Body of pancreas (tissue), 4 donors: ENCODE results near the gene TOX3. TPM values are rescaled to one million over a fixed set of nuclear protein-coding genes. Genes with fewer than 3 reads are reported as not detected.

Experiments used
- ATAC-seq: fragments of 150-250 bp; one replicate; pipeline ENCODE4 v1.9.1; 2016
- DNase-seq, 4 donors: peaks; one replicate each; pipeline ENCODE4 v3.0.0-alpha.2; 2019
- H3K27ac ChIP-seq, 4 donors: fragments of 200-600 bp; sonication (generic); 1 replicate in 3 of 4; 2 replicates in 1 of 4; pipeline versions ENCODE4 v1.5.1 to v1.6.1; 2016 to 2019; ENCODE audit warnings: mild to moderate bottlenecking in 1 of 4, mixed read lengths in 1 of 4, moderate library complexity in 1 of 4
- H3K27me3 ChIP-seq, 2 donors: fragments of 200-600 bp; sonication (generic); one replicate each; pipeline ENCODE4 v1.6.0; 2016; ENCODE audit warnings: mild to moderate bottlenecking in 1 of 2
- H3K36me3 ChIP-seq, 2 donors: fragments of 200-600 bp; sonication (generic); replicated peaks in 1 of 2; 2 replicates each; pipeline ENCODE4 v1.5.1; 2016; ENCODE audit warnings: low read depth in 2 of 2; ENCODE audit not compliant: insufficient read depth in 1 of 2
- H3K4me1 ChIP-seq: fragments of 200-600 bp; sonication (generic); one replicate; pipeline ENCODE4 v1.6.0; 2016
- H3K4me3 ChIP-seq, 2 donors: fragments of 200-600 bp; sonication (generic); 1 replicate in 1 of 2; 2 replicates in 1 of 2; pipeline ENCODE4 v1.5.1; 2016 to 2019
- H3K9me3 ChIP-seq, 3 donors: fragments of 200-600 bp; sonication (generic); 1 replicate in 2 of 3; 2 replicates in 1 of 3; pipeline ENCODE4 v1.5.1; 2016
- CTCF ChIP-seq, 7 experiments: fragments of 450-650 bp in 4 of 7; fragments of 200-600 bp in 3 of 7; sonication (generic) in 3 of 7; IDR thresholded peaks; one replicate each; pipeline ENCODE4 v1.5.1; 2016 to 2019; ENCODE audit warnings: antibody characterized with exemption in 7 of 7
- POLR2A ChIP-seq, 3 donors: fragments of 450-650 bp; IDR thresholded peaks; one replicate each; pipeline ENCODE4 v1.6.1; 2016; ENCODE audit warnings: antibody characterized with exemption in 3 of 3, mild to moderate bottlenecking in 2 of 3
- WGBS, 2 donors: methylation state at CpG; one replicate each; pipeline ENCODE4 v1.1.5; 2017; 5-methylcytosine and 5-hydroxymethylcytosine counted together
- intact Hi-C: fragments of 100-400 bp; cut with DNase I; formaldehyde crosslinking; loops from one replicate; pipeline ENCODE4 v1.15.1; 2023
- total RNA-seq, 2 donors: library from RNA; depleted of rRNA; stranded (reverse); fragments of >200 nt; gene quantifications; one replicate each; pipeline ENCODE4 v1.1.0, GENCODE V29; 2016

TOX3 gene
- total RNA-seq, 2 donors from 2014 or later: 1.3 to 5.2 TPM

GRCh38 chr16:52450241-52450640, 96.7 kb downstream of the TOX3 start:
- DNase-seq: no peak
- no peaks in the 10 kb centered on the region for H3K27me3 ChIP-seq
- no peak overlapping the region for H3K27ac ChIP-seq
- no peak for TF ChIP-seq POLR2A (IDR thresholded peaks at IDR 0.05)
- TF ChIP-seq CTCF (IDR thresholded peaks at IDR 0.05): no peak
- no peaks in the 10 kb centered on the region for H3K4me1 ChIP-seq
- H3K4me3 ChIP-seq: no peak overlapping the region
- H3K36me3 ChIP-seq: no peaks in the 10 kb centered on the region
- intact Hi-C loops: no loop called here
- WGBS, 2 donors: 93 to 97% methylated on average over 7 of the region's 7 CpGs
- ATAC-seq: no peak
- no peaks in the 10 kb centered on the region for H3K9me3 ChIP-seq

DNA sequence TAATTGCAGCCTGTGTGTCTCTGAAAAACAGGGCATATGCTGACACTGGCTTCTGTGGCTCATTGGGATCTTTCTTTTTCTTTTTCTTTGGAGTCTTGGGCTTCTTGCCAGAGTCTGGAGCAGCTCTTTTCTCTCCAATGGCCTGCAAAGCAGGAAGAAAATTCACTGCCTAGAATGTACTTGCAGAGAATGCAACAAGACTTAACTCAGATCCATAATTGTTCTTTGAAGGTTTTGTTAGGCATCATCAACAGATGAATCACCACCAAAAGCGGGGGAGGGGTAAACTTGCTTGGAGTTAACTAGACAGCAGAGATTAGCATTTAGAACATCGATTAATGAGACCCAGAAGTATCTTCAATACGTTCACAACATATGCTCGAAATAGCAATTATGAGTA, 100.9 kb downstream of the TOX3 start:
- Histone ChIP-seq H3K9me3 (no peaks in the 10 kb centered on the region), H3K36me3 (no peaks in the 10 kb centered on the region), H3K27ac (no peak overlapping the region), H3K4me3 (no peak overlapping the region), H3K4me1 (no peaks in the 10 kb centered on the region), H3K27me3 (no peaks in the 10 kb centered on the region)
- DNase-seq: no peak
- WGBS, 2 donors: 81 to 85% methylated on average over 4 of the region's 4 CpGs
- ATAC-seq: no peak
- no peak for TF ChIP-seq POLR2A (IDR thresholded peaks at IDR 0.05)
- TF ChIP-seq CTCF (IDR thresholded peaks at IDR 0.05): no peak
- intact Hi-C loops: no loop called here

GRCh38 chr16:52441886-52442285, 105.1 kb downstream of the TOX3 start:
- H3K27ac ChIP-seq: no peak overlapping the region
- H3K36me3 ChIP-seq: no peaks in the 10 kb centered on the region
- no peak for ATAC-seq
- H3K27me3 ChIP-seq: no peaks in the 10 kb centered on the region
- DNase-seq: no peak
- 88 to 91% methylated on average over 3 of the region's 3 CpGs for WGBS, 2 donors
- intact Hi-C loops: no loop called here
- H3K4me3 ChIP-seq: no peak overlapping the region
- TF ChIP-seq CTCF (IDR thresholded peaks at IDR 0.05) (no peak), POLR2A (IDR thresholded peaks at IDR 0.05) (no peak)
- H3K9me3 ChIP-seq: no peaks in the 10 kb centered on the region
- no peaks in the 10 kb centered on the region for H3K4me1 ChIP-seq

DNA sequence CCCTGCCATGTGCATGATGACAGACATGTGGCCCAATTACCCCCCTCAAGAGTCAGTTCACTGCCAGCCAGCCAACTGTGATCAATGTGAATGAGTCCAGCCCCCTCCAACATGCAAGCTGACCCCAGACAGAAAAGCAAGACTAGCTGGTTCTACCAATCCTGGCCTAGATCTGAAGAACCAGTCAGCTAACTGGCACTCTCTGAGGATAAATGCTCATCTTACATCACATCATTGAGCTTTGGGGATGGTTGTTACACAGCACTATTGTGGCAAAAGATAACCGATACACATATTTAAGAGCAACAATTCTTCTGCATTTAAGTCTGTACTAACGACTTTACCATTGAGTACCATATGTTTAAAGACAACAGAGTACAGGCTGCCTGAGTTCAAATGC, 106.7 kb downstream of the TOX3 start:
- intact Hi-C loops: no loop called here
- 94% methylated on average over 2 of the region's 2 CpGs for WGBS, 2 donors
- no peaks in the 10 kb centered on the region for H3K27me3 ChIP-seq
- DNase-seq (no peak), ATAC-seq (no peak)
- no peak overlapping the region for H3K4me3 ChIP-seq
- H3K27ac ChIP-seq: no peak overlapping the region
- no peaks in the 10 kb centered on the region for H3K9me3 ChIP-seq
- H3K36me3 ChIP-seq: no peaks in the 10 kb centered on the region
- TF ChIP-seq CTCF (IDR thresholded peaks at IDR 0.05) (no peak), POLR2A (IDR thresholded peaks at IDR 0.05) (no peak)
- no peaks in the 10 kb centered on the region for H3K4me1 ChIP-seq

DNA sequence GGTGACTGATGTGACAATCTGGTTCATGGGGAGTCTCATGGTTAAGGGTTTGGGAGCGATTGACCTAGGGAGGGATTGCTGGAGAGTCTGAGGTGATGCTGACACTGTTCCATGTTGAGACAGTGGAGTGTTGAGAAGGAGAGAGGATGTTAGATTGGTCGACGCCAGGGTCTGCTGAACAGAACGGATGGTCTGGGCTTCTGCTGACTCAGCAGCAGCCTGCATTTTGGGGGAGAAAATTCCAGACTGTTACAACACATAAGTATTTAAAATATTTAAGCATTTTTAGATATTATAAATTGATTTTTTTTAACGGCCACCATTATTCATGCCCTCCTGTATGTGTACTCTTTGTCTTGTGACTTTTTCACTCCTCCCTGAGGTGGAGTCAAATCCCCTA, 107.2 kb downstream of the TOX3 start:
- ATAC-seq (no peak), DNase-seq (no peak)
- H3K4me3 ChIP-seq: no peak overlapping the region
- H3K9me3 ChIP-seq: no peaks in the 10 kb centered on the region
- intact Hi-C loops: no loop called here
- TF ChIP-seq POLR2A (IDR thresholded peaks at IDR 0.05) (no peak), CTCF (IDR thresholded peaks at IDR 0.05) (no peak)
- no peaks in the 10 kb centered on the region for H3K27me3 ChIP-seq
- 85 to 88% methylated on average over 5 of the region's 5 CpGs for WGBS, 2 donors
- no peak overlapping the region for H3K27ac ChIP-seq
- H3K36me3 ChIP-seq: no peaks in the 10 kb centered on the region
- H3K4me1 ChIP-seq: no peaks in the 10 kb centered on the region
